SIG-M5 treated with dmso at 0.1 percent for 504 hours (cell line): Measurements from ENCODE around the gene SDK1.
"Not testable (repeated sequence)": the region's sequence is repeated elsewhere in the genome, so short reads cannot be mapped to it uniquely, and the experiment has no call there.

Experiments
- DNase-seq: peaks from one replicate; lab custom pipeline; 2025; ENCODE audit not compliant: unreplicated experiment; lab: John Stamatoyannopoulos, UW

SDK1 gene

GRCh38 chr7:3721422-3721821 lies 420.4 kb downstream of the SDK1 start:
- no peak for DNase-seq

DNA sequence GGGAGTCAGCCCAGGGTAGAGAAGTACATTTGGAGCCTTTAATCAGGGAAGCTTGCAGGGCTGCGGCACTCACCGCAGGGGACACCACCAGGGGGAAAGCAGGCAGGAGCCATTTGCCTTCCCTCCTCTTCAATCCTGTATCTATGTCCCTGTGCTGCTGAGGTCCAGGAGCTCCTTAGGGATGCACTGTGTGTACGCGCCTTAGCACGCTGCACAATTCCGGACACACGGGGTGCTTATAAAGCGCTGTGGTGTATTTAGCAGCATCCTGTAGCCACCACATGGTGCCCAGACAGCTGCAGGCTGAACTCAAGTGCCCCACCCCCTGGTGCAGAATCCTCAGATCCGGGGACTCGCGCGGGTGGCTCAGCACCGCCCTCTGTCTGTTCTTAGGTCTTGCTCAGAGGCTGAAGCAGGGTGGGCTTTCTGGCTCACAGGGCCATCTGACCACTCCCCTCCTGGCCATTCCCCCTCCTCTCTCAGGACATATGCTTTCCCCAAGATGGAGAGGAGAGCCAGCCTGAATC lies 421.4 kb downstream of the SDK1 start:
- no peak for DNase-seq

DNA sequence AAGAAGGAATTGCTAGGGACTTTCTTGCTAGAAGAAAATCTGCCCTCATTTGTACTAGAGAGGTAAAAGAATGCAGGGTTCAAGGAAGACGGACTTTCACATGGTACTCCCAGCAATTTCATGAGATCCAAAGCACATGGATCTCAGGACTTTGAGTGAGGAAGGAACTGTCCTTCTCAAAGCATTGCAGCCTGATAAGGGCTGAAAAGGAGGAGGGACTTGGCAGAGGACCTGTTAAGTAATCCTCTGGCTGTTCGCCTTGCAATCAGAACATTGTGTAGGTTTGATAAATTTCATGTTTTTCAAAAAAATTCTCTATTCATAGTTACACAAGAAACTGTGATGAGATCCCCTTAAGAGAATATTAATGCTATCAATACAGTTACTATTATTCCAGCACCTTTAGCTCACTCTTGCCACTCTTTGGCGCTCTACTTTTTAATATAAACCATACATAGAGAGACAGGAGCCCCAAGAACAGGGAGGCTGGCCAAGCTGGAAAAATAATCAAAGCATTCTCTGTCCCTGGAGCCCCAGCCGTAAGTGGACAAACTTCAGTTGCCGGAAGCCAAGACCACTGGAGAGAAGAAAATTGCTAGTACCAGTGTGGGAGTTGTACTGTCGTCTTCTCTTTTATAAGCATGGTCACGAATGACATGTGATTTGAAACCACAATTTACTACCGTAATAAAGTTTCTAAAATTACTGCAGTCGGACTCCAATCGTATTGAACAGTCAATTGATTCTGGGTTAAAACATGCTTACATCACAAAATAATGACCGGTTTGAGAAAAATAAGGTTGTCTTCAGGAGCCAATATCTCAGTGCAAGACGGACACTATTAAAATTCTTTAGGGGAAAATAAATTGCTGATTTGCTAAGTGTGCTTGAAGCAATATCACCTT lies 424.4 kb downstream of the SDK1 start:
- DNase-seq, result no peak

DNA sequence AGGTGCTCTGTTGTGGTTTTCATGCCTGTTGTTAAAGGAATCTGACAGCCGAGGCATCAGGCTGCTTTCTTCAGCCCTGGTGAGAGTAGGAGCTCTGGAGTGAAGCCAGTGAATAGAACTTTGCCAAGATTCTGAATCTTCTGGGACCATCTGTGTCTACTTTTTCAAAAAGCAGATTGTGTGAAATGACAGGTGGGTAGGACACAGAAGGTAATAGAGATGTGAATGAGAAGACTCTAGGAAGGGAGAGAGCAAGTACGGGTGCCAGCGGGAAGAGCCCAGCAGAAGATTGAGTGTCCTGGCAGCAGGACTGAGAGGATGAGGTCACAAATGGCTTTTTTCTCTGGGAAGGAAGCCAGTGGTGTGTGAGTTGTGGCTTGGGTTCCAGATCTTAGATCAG lies 429.2 kb downstream of the SDK1 start:
- DNase-seq, result no peak

- no peak for DNase-seq
Measured at GRCh38 chr7:3732395-3733005, 431.4 kb downstream of the SDK1 start.

DNA sequence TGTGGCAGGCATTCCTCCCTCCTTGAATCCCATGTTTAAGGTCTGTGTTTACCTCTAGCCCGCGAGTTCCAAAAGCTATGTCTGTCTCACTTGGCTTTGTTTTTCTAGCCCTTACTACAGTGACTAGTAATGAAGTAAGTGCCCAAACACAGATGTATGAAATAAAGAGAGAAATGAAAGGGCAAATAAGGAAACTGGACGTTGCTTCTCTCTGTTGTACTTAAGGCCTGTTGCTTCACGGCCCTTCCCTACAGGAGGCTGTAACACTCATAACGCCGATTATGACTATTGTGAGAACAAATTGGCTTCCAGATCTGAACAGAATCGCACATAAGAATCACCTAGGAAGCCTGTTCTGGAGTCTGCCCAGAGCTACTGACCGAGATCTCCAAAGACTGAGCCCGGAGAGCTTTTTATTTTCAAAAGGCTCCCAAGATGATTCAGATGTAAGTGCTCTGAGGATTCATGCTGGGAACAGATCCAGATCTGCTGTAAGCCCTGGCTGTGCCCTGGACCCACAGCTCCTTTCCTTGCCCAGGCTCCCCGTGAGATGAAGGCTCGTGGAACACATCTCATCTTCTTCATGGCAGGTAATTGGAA lies 432.6 kb downstream of the SDK1 start:
- no peak for DNase-seq

- DNase-seq, result no peak
Measured at GRCh38 chr7:3738964-3739363, 437.9 kb downstream of the SDK1 start.

DNA sequence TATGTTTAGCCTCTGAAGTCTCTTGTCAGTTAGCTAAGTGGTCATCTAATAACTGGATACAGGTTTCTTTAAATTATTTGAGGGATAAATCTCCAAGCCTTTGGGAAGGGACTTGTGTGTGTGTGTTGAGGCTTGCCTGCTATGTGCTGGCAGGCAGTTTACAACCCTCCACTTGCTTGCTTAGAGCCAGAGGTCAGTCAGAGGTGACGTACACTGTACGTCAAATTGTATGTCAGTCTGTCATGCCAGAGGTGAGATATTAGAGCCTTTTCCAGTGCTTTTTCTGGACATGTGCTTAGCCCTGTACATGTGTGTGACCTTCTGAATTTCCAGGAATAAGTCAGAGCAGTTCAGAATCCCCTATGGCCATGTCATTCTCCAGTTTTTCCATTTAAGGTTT lies 438.9 kb downstream of the SDK1 start:
- DNase-seq, result no peak

- DNase-seq, result peak; percentile 5
Measured at GRCh38 chr7:3747467-3747866, 446.4 kb downstream of the SDK1 start.

- no peak for DNase-seq
Measured at GRCh38 chr7:3748389-3748788, 447.3 kb downstream of the SDK1 start.

- no peak for DNase-seq
Measured at GRCh38 chr7:3753868-3754267, 452.8 kb downstream of the SDK1 start.

GRCh38 chr7:3754493-3755341 lies 453.7 kb downstream of the SDK1 start:
- no peak for DNase-seq

GRCh38 chr7:3755778-3756453 lies 454.9 kb downstream of the SDK1 start:
- not testable (repeated sequence) for DNase-seq

- no peak for DNase-seq
Measured at GRCh38 chr7:3757059-3757458, 456.0 kb downstream of the SDK1 start.

DNA sequence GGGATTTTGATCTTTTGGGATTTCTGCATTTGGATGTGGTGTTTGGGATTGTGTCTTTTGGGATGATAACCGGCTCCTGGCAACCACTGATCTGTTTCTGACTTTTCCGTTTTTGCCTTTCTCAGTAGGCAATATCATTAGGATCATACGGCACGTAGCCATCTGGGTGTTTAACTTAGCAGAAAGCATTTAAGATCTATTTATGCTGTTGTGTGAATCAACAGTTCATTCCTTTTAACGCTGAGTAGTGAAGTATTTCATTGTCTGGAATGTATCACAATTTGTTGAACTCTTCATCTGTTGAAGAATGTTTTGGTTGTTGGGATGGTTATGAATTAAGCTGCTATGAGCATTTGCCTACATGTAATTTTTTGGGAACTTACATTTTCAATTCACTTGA lies 459.6 kb downstream of the SDK1 start:
- DNase-seq, result no peak

- DNase-seq, result no peak
Measured at GRCh38 chr7:3762146-3762831, 461.2 kb downstream of the SDK1 start.

GRCh38 chr7:3767917-3768777 lies 467.1 kb downstream of the SDK1 start:
- DNase-seq, result no peak

GRCh38 chr7:3771906-3772305 lies 470.9 kb downstream of the SDK1 start:
- no peak for DNase-seq

GRCh38 chr7:3778345-3778744 lies 477.3 kb downstream of the SDK1 start:
- DNase-seq, result no peak
